ENCODE measurements around the gene EZR.

- TF ChIP-seq POLR2A (IDR thresholded peaks at IDR 0.05; ENCODE audit: low read depth, low read length) (no peak), POLR2AphosphoS5 (IDR thresholded peaks at IDR 0.05; ENCODE audit: low read depth, low read length) (no peak), TAF1 (IDR thresholded peaks at IDR 0.05; ENCODE audit: borderline replicate concordance, low read depth, low read length) (no peak)
Observed at GRCh38 chr6:158730541-158730907, 88.6 kb downstream of the EZR start.

Data from GM12892 (cell line).